ENCODE measurements around the gene USP38.

DNA sequence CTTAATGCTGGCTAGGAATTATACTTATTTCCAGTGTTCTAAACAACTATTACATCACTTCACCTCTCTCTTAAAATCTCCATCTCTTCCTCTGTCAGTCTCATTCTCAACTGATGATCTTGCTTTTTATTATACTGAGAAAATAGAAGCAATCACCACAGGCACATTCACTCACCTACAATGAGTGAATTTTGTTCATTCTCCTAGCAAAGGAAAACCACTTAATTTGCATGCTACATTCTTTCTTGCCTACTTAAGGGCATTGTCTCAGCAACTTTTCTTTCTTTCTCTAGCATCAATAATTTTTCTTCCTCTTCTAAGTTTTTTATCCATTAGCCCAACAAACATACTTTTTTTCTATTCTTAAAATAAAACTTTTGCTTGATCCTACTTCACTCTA, 21.1 kb upstream of the USP38 start:
- no peak for TF ChIP-seq CTCF (IDR thresholded peaks at IDR 0.05; ENCODE audit: insufficient read depth, low read length, poor library complexity, severe bottlenecking)
- no peak for TF ChIP-seq EZH2phosphoT487 (conservative IDR thresholded peaks at IDR 0.05; ENCODE audit: low read length)
